ENCODE results near the gene COPS2.
"Not testable (repeated sequence)": the region's sequence is repeated elsewhere in the genome, so short reads cannot be mapped to it uniquely, and the experiment has no call there.

COPS2 gene

GRCh38 chr15:49074589-49075287 lies 80.7 kb downstream of the COPS2 start:
- not testable (repeated sequence) for DNase-seq (ENCODE audit: low spot score in 2 of 2); H3K36me3 Mint-ChIP-seq; H3K4me1 Mint-ChIP-seq; H3K27ac Mint-ChIP-seq; H3K4me3 Mint-ChIP-seq; ATAC-seq (ENCODE audit: low read depth); H3K9me3 Mint-ChIP-seq
- peaks cover 10% of the 10 kb centered on the region for H3K27me3 Mint-ChIP-seq
